ENCODE data around the gene DPP6. TPM values are rescaled to one million over a fixed set of nuclear protein-coding genes. Genes with fewer than 3 reads are reported as not detected.

DPP6 gene
- total RNA-seq, 1 donor from 2014 or later: 0.48 TPM

GRCh38 chr7:154882931-154883474, 830.8 kb downstream of the DPP6 start:
- Histone ChIP-seq H3K27me3 (ENCODE audit: insufficient read depth, low read length) (no peaks in the 10 kb centered on the region), H3K9ac (ENCODE audit: low read length) (no peak overlapping the region), H3K4me3 (ENCODE audit: insufficient read depth, low read depth, low read length) (no peak overlapping the region), H3K4me2 (ENCODE audit: low read length) (no peak overlapping the region), H3K4me1 (ENCODE audit: insufficient read depth, low read length) (no peaks in the 10 kb centered on the region), H3K36me3 (ENCODE audit: insufficient read depth, low read length) (no peaks in the 10 kb centered on the region), H3K27ac (ENCODE audit: low read depth, low read length) (no peak overlapping the region), H3K9me3 (ENCODE audit: insufficient read depth, low read depth, low read length) (peaks cover 25% of the 10 kb centered on the region), H4K20me1 (ENCODE audit: insufficient read depth, low read length) (no peaks in the 10 kb centered on the region), H3K79me2 (ENCODE audit: insufficient read depth, low read length) (no peaks in the 10 kb centered on the region), H2AFZ (ENCODE audit: low read depth, low read length) (no peak overlapping the region)
- peaks cover 6% of the 10 kb centered on the region for H3K4me1 Mint-ChIP-seq (ENCODE audit: low read depth, unreplicated experiment)
- TF ChIP-seq EZH2 (IDR thresholded peaks at IDR 0.05; ENCODE audit: insufficient read depth, low read length): no peak
- TF ChIP-seq, protein P1, sequence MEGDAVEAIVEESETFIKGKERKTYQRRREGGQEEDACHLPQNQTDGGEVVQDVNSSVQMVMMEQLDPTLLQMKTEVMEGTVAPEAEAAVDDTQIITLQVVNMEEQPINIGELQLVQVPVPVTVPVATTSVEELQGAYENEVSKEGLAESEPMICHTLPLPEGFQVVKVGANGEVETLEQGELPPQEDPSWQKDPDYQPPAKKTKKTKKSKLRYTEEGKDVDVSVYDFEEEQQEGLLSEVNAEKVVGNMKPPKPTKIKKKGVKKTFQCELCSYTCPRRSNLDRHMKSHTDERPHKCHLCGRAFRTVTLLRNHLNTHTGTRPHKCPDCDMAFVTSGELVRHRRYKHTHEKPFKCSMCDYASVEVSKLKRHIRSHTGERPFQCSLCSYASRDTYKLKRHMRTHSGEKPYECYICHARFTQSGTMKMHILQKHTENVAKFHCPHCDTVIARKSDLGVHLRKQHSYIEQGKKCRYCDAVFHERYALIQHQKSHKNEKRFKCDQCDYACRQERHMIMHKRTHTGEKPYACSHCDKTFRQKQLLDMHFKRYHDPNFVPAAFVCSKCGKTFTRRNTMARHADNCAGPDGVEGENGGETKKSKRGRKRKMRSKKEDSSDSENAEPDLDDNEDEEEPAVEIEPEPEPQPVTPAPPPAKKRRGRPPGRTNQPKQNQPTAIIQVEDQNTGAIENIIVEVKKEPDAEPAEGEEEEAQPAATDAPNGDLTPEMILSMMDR (IDR thresholded peaks at IDR 0.05; ENCODE audit: insufficient read depth, low read depth, low read length): no peak
- DNase-seq (ENCODE audit: low read depth) (no peak), FAIRE-seq (no peak)
- H3K27ac Mint-ChIP-seq (ENCODE audit: unreplicated experiment): no peak overlapping the region
- H3K4me3 Mint-ChIP-seq (ENCODE audit: unreplicated experiment): no peak overlapping the region
- H3K9me3 Mint-ChIP-seq (ENCODE audit: unreplicated experiment): peaks cover 2% of the 10 kb centered on the region
- no peaks in the 10 kb centered on the region for H3K36me3 Mint-ChIP-seq (ENCODE audit: low read depth, unreplicated experiment)
- H3K27me3 Mint-ChIP-seq (ENCODE audit: low read depth, unreplicated experiment): peaks cover 25% of the 10 kb centered on the region

DNA sequence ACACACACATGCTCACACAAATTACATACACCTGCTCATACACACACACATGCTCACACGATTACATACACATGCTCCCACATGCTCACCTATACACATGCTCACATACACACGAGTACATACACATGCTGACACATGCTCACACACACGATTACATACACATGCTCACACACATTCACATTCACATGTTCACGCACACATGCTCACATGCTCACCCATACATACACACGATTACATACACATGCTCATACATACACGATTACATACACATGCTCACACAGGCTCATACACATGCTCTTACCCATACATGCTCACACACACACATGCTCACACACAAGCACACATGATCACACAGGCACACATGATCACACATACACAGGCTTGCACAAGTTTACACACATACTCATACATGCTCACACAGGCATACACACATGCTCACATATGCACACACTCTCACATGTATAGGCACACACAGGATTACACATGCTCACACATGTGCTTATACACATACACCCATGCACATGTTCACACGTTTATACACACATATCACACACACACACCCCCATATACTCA, 832.2 kb downstream of the DPP6 start:
- no peak overlapping the region for H3K27ac Mint-ChIP-seq (ENCODE audit: unreplicated experiment)

More for the DNA sequence above, 832.2 kb downstream of the DPP6 start:
- TF ChIP-seq, protein P1 (IDR thresholded peaks at IDR 0.05; ENCODE audit: insufficient read depth, low read depth, low read length): no peak
- no peak for TF ChIP-seq EZH2 (IDR thresholded peaks at IDR 0.05; ENCODE audit: insufficient read depth, low read length)
- FAIRE-seq: no peak
- Histone ChIP-seq H3K27me3 (ENCODE audit: insufficient read depth, low read length) (no peaks in the 10 kb centered on the region), H3K79me2 (ENCODE audit: insufficient read depth, low read length) (no peaks in the 10 kb centered on the region), H3K27ac (ENCODE audit: low read depth, low read length) (no peak overlapping the region), H4K20me1 (ENCODE audit: insufficient read depth, low read length) (no peaks in the 10 kb centered on the region), H3K9me3 (ENCODE audit: insufficient read depth, low read depth, low read length) (peaks cover 25% of the 10 kb centered on the region), H2AFZ (ENCODE audit: low read depth, low read length) (no peak overlapping the region), H3K9ac (ENCODE audit: low read length) (no peak overlapping the region), H3K4me2 (ENCODE audit: low read length) (no peak overlapping the region), H3K4me3 (ENCODE audit: insufficient read depth, low read depth, low read length) (no peak overlapping the region), H3K4me1 (ENCODE audit: insufficient read depth, low read length) (no peaks in the 10 kb centered on the region), H3K36me3 (ENCODE audit: insufficient read depth, low read length) (no peaks in the 10 kb centered on the region)
- no peak overlapping the region for H3K4me3 Mint-ChIP-seq (ENCODE audit: unreplicated experiment)
- peaks cover 21% of the 10 kb centered on the region for H3K27me3 Mint-ChIP-seq (ENCODE audit: low read depth, unreplicated experiment)
- peaks cover 6% of the 10 kb centered on the region for H3K4me1 Mint-ChIP-seq (ENCODE audit: low read depth, unreplicated experiment)
- no peaks in the 10 kb centered on the region for H3K36me3 Mint-ChIP-seq (ENCODE audit: low read depth, unreplicated experiment)
- no peak for DNase-seq (ENCODE audit: low read depth)
- peaks cover 11% of the 10 kb centered on the region for H3K9me3 Mint-ChIP-seq (ENCODE audit: unreplicated experiment)
